ENCODE data around the gene SH3BGRL2. TPM values are rescaled to one million over a fixed set of nuclear protein-coding genes. Genes with fewer than 3 reads are reported as not detected.

The SH3BGRL2 gene
- polyA plus RNA-seq, 1 donor (not counting 4 experiments of a cell fraction or from before 2014, with no cell fraction given) = 3.8 TPM

DNA sequence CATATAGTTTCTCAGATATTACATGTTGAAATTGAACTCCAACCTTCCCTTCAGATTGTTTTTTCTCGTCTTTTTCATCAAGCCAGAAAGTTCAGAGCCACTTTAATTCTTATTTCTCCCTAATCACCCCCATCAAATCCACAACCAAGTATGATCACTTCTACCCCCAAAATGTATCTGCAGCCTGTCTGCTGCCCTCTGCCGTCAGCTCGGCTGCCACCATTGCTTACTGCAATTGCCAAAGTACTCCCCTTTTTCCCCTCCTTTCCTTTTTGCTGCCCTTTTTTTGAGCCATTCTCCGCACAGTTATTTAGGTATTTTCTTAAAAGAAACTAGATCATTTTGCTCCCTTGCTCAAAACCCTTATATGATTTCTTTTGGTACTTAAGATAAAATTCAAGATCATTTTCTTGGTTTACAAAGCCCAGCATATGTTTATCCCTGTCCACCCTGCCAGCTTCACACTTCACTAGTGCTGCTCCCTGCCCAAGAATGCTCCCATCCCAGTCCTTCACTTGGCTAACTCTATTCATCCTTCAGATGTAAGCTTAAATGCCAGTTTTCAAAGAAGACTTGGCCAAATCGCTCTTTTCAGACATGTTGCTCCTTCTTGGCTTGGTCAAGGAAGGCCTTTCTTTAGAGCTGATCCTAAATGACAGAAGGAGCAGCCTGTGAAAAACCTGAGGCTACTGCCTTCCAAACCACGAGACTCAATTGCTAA lies 63.7 kb downstream of the SH3BGRL2 start:
- Histone ChIP-seq H3K4me3 (ENCODE audit: control insufficient read depth in 2 of 3, extremely low read depth in 1 of 3, insufficient read depth in 2 of 3, low read depth in 1 of 3, low read length in 3 of 3) (no peak overlapping the region), H3K9me1 (ENCODE audit: control insufficient read depth, extremely low read depth, insufficient read depth, low read length) (no peaks in the 10 kb centered on the region), H2AFZ (ENCODE audit: control insufficient read depth, low read length) (no peak overlapping the region), H3K4me1 (ENCODE audit: control insufficient read depth, extremely low read depth, insufficient read depth, low read length) (no peaks in the 10 kb centered on the region), H3K9ac (ENCODE audit: control insufficient read depth, extremely low read depth, insufficient read depth, low read length) (no peak overlapping the region), H3K36me3 (ENCODE audit: control insufficient read depth in 2 of 2, extremely low read depth in 1 of 2, insufficient read depth in 2 of 2, low read length in 2 of 2) (no peaks in the 10 kb centered on the region), H3K79me2 (ENCODE audit: control insufficient read depth, insufficient read depth, low read length) (no peaks in the 10 kb centered on the region), H4K20me1 (ENCODE audit: control insufficient read depth, extremely low read depth, insufficient read depth, low read length) (no peaks in the 10 kb centered on the region), H3K27me3 (ENCODE audit: control insufficient read depth, extremely low read depth, insufficient read depth, low read length) (no peaks in the 10 kb centered on the region), H3K27ac (ENCODE audit: control insufficient read depth, insufficient read depth, low read length) (no peak overlapping the region), H3K4me2 (ENCODE audit: control insufficient read depth, extremely low read depth, insufficient read depth, low read depth, low read length) (no peak overlapping the region), H3K9me3 (ENCODE audit: control insufficient read depth, low read depth, low read length) (no peaks in the 10 kb centered on the region)
- no peak for FAIRE-seq
- DNase-seq (ENCODE audit: low read depth, low spot score) = no peak
- TF ChIP-seq CTCF (optimal IDR thresholded peaks at IDR 0.05 in 1 of 3, IDR thresholded peaks at IDR 0.05 in 1 of 3, conservative IDR thresholded peaks at IDR 0.05 in 1 of 3; ENCODE audit: extremely low read depth in 1 of 3, insufficient read depth in 2 of 3, low read length in 3 of 3) = no peak
- TF ChIP-seq EZH2 (IDR thresholded peaks at IDR 0.05; ENCODE audit: low read length) = no peak
- dilution Hi-C loops (cut with MboI; ENCODE audit: extremely low pct_ligation_motif_present, low sequenced_read_pairs) = no loop called here

- Histone ChIP-seq H3K9me1 (ENCODE audit: control insufficient read depth, extremely low read depth, insufficient read depth, low read length) (no peaks in the 10 kb centered on the region), H3K9ac (ENCODE audit: control insufficient read depth, extremely low read depth, insufficient read depth, low read length) (no peak overlapping the region), H2AFZ (ENCODE audit: control insufficient read depth, low read length) (no peak overlapping the region), H3K9me3 (ENCODE audit: control insufficient read depth, low read depth, low read length) (no peaks in the 10 kb centered on the region), H3K27ac (ENCODE audit: control insufficient read depth, insufficient read depth, low read length) (no peak overlapping the region), H3K4me1 (ENCODE audit: control insufficient read depth, extremely low read depth, insufficient read depth, low read length) (no peaks in the 10 kb centered on the region), H4K20me1 (ENCODE audit: control insufficient read depth, extremely low read depth, insufficient read depth, low read length) (no peaks in the 10 kb centered on the region), H3K79me2 (ENCODE audit: control insufficient read depth, insufficient read depth, low read length) (no peaks in the 10 kb centered on the region), H3K36me3 (ENCODE audit: control insufficient read depth in 2 of 2, extremely low read depth in 1 of 2, insufficient read depth in 2 of 2, low read length in 2 of 2) (no peaks in the 10 kb centered on the region), H3K4me2 (ENCODE audit: control insufficient read depth, extremely low read depth, insufficient read depth, low read depth, low read length) (no peak overlapping the region), H3K4me3 (ENCODE audit: control insufficient read depth in 2 of 3, extremely low read depth in 1 of 3, insufficient read depth in 2 of 3, low read depth in 1 of 3, low read length in 3 of 3) (no peak overlapping the region), H3K27me3 (ENCODE audit: control insufficient read depth, extremely low read depth, insufficient read depth, low read length) (no peaks in the 10 kb centered on the region)
- dilution Hi-C loops (cut with MboI; ENCODE audit: extremely low pct_ligation_motif_present, low sequenced_read_pairs) = no loop called here
- FAIRE-seq = no peak
- DNase-seq (ENCODE audit: low read depth, low spot score) = no peak
- TF ChIP-seq EZH2 (IDR thresholded peaks at IDR 0.05; ENCODE audit: low read length) (no peak), CTCF (optimal IDR thresholded peaks at IDR 0.05 in 1 of 3, IDR thresholded peaks at IDR 0.05 in 1 of 3, conservative IDR thresholded peaks at IDR 0.05 in 1 of 3; ENCODE audit: extremely low read depth in 1 of 3, insufficient read depth in 2 of 3, low read length in 3 of 3) (no peak)
These were observed 66.3 kb downstream of the SH3BGRL2 start for GRCh38 chr6:79697430-79697829.
